Ovary (tissue), 9 donors: ENCODE results near the gene TRNAU1AP. TPM values are rescaled to one million over a fixed set of nuclear protein-coding genes. Genes with fewer than 3 reads are reported as not detected.

Experiments
- DNase-seq, 5 donors: peaks; one replicate each; pipeline ENCODE4 v3.0.0-alpha.2; 2019 to 2020
- H3K27ac ChIP-seq, 2 donors: fragments of 200-600 bp; one replicate each; pipeline versions ENCODE4 v1.5.1 to v1.8.0; 2019 to 2022
- H3K27me3 ChIP-seq: fragments of 200-600 bp; one replicate; pipeline ENCODE4 v1.8.0; 2022
- H3K36me3 ChIP-seq: fragments of 200-600 bp; sonication (generic); one replicate; pipeline ENCODE4 v1.5.1; 2019
- H3K4me1 ChIP-seq: one replicate; pipeline ENCODE4 v1.8.1; 2013; ENCODE audit warnings: mild to moderate bottlenecking, moderate library complexity; ENCODE audit not compliant: insufficient read depth
- H3K4me3 ChIP-seq: fragments of 200-600 bp; sonication (generic); one replicate; pipeline ENCODE4 v1.5.1; 2017
- H3K9me3 ChIP-seq, 2 donors: fragments of 200-600 bp in 1 of 2; sonication (generic) in 1 of 2; one replicate each; pipeline versions ENCODE4 v1.5.1 to v1.8.1; 2013 to 2019; ENCODE audit warnings: mild to moderate bottlenecking in 1 of 2, moderate library complexity in 1 of 2
- EP300 ChIP-seq: sonication (generic); formaldehyde crosslinking; IDR thresholded peaks from one replicate; pipeline ENCODE4 v1.6.1; 2017; ENCODE audit warnings: antibody characterized with exemption
- POLR2A ChIP-seq: fragments of 450-650 bp; IDR thresholded peaks from one replicate; pipeline ENCODE4 v1.6.1; 2017; ENCODE audit warnings: antibody characterized with exemption, mild to moderate bottlenecking, moderate library complexity
- WGBS, 3 donors: extraction: QIAGEN DNeasy Blood & Tissue Kit in 1 of 3; methylation state at CpG; one replicate each; pipeline versions ENCODE4 v1.1.5 to v1.1.7; 2013 to 2017; 5-methylcytosine and 5-hydroxymethylcytosine counted together
- intact Hi-C, 4 donors: fragments of 100-400 bp; cut with DNase I; formaldehyde crosslinking; loops; one replicate each; pipeline versions ENCODE4 v1.11.0 to v1.15.1; 2022 to 2023
- polyA plus RNA-seq, 2 donors: library from polyadenylated mRNA; stranded (reverse); fragments of 200-250 nt in 1 of 2; fragments of 350-450 nt in 1 of 2; fragmentation: Illumina TruSeq in 1 of 2; extraction: RNeasy Lipid Tissue Mini Kit (QIAGEN cat#74804) in 1 of 2; gene quantifications; one replicate each; pipeline ENCODE4 v1.2.3, GENCODE V29; 2013 to 2014
- total RNA-seq, 7 donors: library from RNA; depleted of rRNA in 2 of 7; stranded (reverse); fragments of >200 nt in 2 of 7; fragmentation: NEBNext Ultra II Directional in 3 of 7; extraction: Animal tissue kit (Norgen Biotek cat#: 25700) in 3 of 7; gene quantifications; one replicate each; pipeline versions ENCODE4 v1.1.0 to v1.2.4, GENCODE V29; 2016 to 2023
- TF ChIP-seq, protein P1 (sequence below), 3 donors: fragments of 450-650 bp in 2 of 3; fragments of 200-600 bp in 1 of 3; IDR thresholded peaks; one replicate each; pipeline versions ENCODE4 v1.5.1 to v1.8.0; 2016 to 2022; ENCODE audit warnings: antibody characterized with exemption in 3 of 3, mild to moderate bottlenecking in 1 of 3
- donor health status: DM: no; HTN: no; CAD: no; lungs with moderate emphysema.
- donor health status: DM: no; HTN: no; CAD: no.
- donor health status: Bipolar disorder and iron deficiency.
- donor health status: DM: yes; HTN: yes; CAD: no.
- donor health status: DM: no; HTN: no; CAD: no.
- donor health status: DM: yes; HTN: yes; CAD: no.

The TRNAU1AP gene
- total and polyA plus RNA-seq, 9 donors: 18.8 to 37.6 (median 20.7) TPM

DNA sequence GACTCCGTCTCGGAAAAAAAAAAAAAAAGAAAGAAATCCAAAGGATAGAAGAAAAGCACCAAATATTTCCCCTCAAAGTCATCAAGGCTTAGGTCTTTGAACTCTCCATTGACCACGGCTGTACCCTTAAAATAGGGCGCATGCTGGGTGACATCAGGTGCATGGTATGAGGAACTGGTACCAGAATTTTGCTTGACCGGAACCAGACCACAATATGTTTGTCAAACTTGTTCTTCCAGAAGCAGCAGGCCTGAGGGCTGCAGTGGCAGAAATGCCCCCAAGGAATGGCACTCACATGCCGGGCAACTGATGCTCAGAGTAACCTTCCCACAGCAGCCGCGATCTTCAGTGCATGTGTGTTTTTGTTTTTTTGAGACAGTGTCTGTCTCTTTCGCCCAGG, 26.0 kb upstream of the TRNAU1AP start:
- H3K9me3 ChIP-seq: no peaks in the 10 kb centered on the region
- no peak for DNase-seq
- TF ChIP-seq, protein P1, sequence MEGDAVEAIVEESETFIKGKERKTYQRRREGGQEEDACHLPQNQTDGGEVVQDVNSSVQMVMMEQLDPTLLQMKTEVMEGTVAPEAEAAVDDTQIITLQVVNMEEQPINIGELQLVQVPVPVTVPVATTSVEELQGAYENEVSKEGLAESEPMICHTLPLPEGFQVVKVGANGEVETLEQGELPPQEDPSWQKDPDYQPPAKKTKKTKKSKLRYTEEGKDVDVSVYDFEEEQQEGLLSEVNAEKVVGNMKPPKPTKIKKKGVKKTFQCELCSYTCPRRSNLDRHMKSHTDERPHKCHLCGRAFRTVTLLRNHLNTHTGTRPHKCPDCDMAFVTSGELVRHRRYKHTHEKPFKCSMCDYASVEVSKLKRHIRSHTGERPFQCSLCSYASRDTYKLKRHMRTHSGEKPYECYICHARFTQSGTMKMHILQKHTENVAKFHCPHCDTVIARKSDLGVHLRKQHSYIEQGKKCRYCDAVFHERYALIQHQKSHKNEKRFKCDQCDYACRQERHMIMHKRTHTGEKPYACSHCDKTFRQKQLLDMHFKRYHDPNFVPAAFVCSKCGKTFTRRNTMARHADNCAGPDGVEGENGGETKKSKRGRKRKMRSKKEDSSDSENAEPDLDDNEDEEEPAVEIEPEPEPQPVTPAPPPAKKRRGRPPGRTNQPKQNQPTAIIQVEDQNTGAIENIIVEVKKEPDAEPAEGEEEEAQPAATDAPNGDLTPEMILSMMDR (IDR thresholded peaks at IDR 0.05): no peak
- TF ChIP-seq POLR2A (no peak), EP300 (no peak)
- H3K4me1 ChIP-seq: no peaks in the 10 kb centered on the region
- H3K4me3 ChIP-seq: no peak overlapping the region
- H3K27ac ChIP-seq: no peak overlapping the region
- 88 to 92% (median 92%) methylated on average over 9 of the region's 9 CpGs for WGBS, 3 donors
- H3K27me3 ChIP-seq: no peaks in the 10 kb centered on the region
- intact Hi-C loops: loop anchor here in 1 of 4 donors (10.0 kb wide), 1 partner anchor 68 kb away; the partner anchor contains the start of gene RAB42
- H3K36me3 ChIP-seq: no peaks in the 10 kb centered on the region

DNA sequence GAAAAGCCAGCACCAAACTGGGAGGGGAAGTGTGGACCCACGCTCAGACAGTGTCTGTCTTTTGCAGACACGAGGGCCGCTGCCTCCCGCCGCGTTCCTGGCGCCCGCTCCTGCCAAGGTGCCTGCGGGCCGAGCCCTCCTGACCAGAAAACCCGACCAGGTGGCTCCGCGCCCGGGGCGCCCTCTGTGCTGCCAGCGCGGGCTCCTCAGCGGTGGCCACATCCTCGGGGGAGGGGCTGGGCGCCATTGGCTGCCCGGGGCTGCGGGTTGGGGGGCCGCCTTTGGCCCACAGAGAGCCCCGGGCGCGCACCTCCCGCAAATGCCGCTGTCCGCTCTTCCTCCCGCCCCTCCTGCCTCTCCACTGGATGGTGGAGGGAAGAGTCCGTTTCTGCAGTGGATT, 22.4 kb upstream of the TRNAU1AP start:
- Histone ChIP-seq H3K36me3 (no peaks in the 10 kb centered on the region), H3K27ac (no peak overlapping the region), H3K4me3 (no peak overlapping the region), H3K4me1 (no peaks in the 10 kb centered on the region), H3K9me3 (no peaks in the 10 kb centered on the region), H3K27me3 (no peaks in the 10 kb centered on the region)
- TF ChIP-seq POLR2A (no peak), EP300 (no peak)
- TF ChIP-seq, protein P1 (IDR thresholded peaks at IDR 0.05): no peak
- intact Hi-C loops: no loop called here
- 94 to 96% (median 96%) methylated on average over 31 of the region's 31 CpGs for WGBS, 3 donors
- DNase-seq: no peak

DNA sequence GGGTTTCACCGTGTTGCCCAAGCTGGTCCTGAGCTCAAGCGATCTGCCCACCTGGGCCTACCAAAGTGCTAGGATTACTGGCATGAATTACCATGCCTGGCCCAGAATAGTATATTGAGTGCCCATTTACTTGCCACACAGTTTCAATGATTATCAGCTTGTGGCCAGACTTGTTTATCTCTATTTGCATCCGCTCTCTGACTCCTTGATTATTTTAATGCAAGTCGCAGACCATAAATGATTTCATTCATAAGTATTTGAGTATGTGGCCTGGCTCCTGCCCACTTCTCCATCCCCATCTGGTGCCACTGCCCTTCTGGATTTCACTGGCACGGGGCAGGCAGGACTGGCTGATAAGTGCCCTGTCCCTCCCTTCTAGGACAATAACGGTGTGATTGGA, 18.2 kb upstream of the TRNAU1AP start:
- WGBS, 3 donors: 94 to 97% (median 95%) methylated on average over 6 of the region's 6 CpGs
- H3K4me3 ChIP-seq: no peak overlapping the region
- TF ChIP-seq, protein P1 (IDR thresholded peaks at IDR 0.05): no peak
- TF ChIP-seq POLR2A (no peak), EP300 (no peak)
- H3K36me3 ChIP-seq: no peaks in the 10 kb centered on the region
- H3K27ac ChIP-seq: no peak overlapping the region
- H3K4me1 ChIP-seq: no peaks in the 10 kb centered on the region
- no peaks in the 10 kb centered on the region for H3K9me3 ChIP-seq
- intact Hi-C loops: no loop called here
- H3K27me3 ChIP-seq: no peaks in the 10 kb centered on the region
- DNase-seq: no peak

DNA sequence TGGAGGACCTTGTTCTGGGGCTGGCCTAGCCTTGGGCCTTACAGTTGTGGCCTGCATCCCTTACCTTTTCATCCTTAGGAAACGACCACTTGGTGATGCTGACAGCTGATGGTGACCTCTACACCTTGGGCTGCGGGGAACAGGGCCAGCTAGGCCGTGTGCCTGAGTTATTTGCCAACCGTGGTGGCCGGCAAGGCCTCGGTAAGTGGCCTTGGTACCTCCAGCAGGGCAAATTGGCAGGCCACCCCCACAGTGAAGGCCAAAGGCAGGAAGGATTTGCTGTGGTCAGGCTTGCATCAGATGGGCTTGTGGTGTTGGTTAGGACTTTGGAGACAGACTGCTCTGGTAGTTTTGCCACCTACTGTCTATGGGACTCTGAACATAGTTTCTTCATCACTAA, 17.7 kb upstream of the TRNAU1AP start:
- Histone ChIP-seq H3K9me3 (no peaks in the 10 kb centered on the region), H3K27ac (no peak overlapping the region), H3K4me1 (no peaks in the 10 kb centered on the region), H3K27me3 (no peaks in the 10 kb centered on the region), H3K36me3 (no peaks in the 10 kb centered on the region), H3K4me3 (no peak overlapping the region)
- intact Hi-C loops: no loop called here
- TF ChIP-seq, protein P1 (IDR thresholded peaks at IDR 0.05): no peak
- TF ChIP-seq EP300: no peak
- TF ChIP-seq POLR2A: no peak
- WGBS, 3 donors: 76 to 90% (median 88%) methylated on average over 6 of the region's 6 CpGs
- DNase-seq: no peak
